Neural cell (in vitro differentiated cells): Measurements from ENCODE around the gene OBSCN. TPM values are rescaled to one million over a fixed set of nuclear protein-coding genes. Genes with fewer than 3 reads are reported as not detected.

ENCODE experiments used
- H2AFZ ChIP-seq: fragments of 200-600, 300-800 bp; sonication (generic), shearing (Covaris generic); 2 replicates; pipeline ENCODE4 v1.6.0; 2014; ENCODE audit warnings: low read depth, mild to moderate bottlenecking, antibody characterized with exemption, low read length, moderate library complexity
- H3F3A ChIP-seq: fragments of 200-600 bp; shearing (Covaris generic); 2 replicates; pipeline ENCODE4 v1.6.1; 2016; ENCODE audit warnings: mild to moderate bottlenecking, moderate library complexity, mixed read lengths, antibody characterized with exemption, low read length; ENCODE audit not compliant: insufficient read depth, poor library complexity, severe bottlenecking
- H3K27ac ChIP-seq: fragments of 200-600, 300-800 bp; sonication (generic), shearing (Covaris generic); 2 replicates; pipeline ENCODE4 v1.5.1; 2014; ENCODE audit warnings: mild to moderate bottlenecking, low read length, moderate library complexity
- H3K27me3 ChIP-seq: fragments of 300-800, 200-600 bp; sonication (generic), shearing (Covaris generic); 2 replicates; pipeline ENCODE4 v1.6.0; 2014; ENCODE audit warnings: mild to moderate bottlenecking, low read depth, low read length, moderate library complexity; ENCODE audit not compliant: insufficient read depth
- H3K36me3 ChIP-seq: fragments of 300-800, 200-600 bp; sonication (generic), shearing (Covaris generic); 2 replicates; pipeline ENCODE4 v1.5.1; 2014; ENCODE audit warnings: mild to moderate bottlenecking, antibody characterized with exemption, low read length, moderate library complexity; ENCODE audit not compliant: insufficient read depth
- H3K4me2 ChIP-seq: fragments of 300-800, 200-600 bp; sonication (generic), shearing (Covaris generic); 2 replicates; pipeline ENCODE4 v1.6.0; 2014; ENCODE audit warnings: mild to moderate bottlenecking, low read length
- H3K4me3 ChIP-seq: fragments of 300-800, 200-600 bp; sonication (generic), shearing (Covaris generic); 2 replicates; pipeline ENCODE4 v1.5.1; 2014; ENCODE audit warnings: mild to moderate bottlenecking, low read length, moderate library complexity
- H3K79me2 ChIP-seq: fragments of 200-600 bp; shearing (Covaris generic); replicated peaks from 2 replicates; pipeline ENCODE4 v1.6.0; 2014; ENCODE audit warnings: mild to moderate bottlenecking, low read length, moderate library complexity; ENCODE audit not compliant: insufficient read depth
- H3K9ac ChIP-seq: fragments of 300-800, 200-600 bp; sonication (generic), shearing (Covaris generic); 2 replicates; pipeline ENCODE4 v1.6.1; 2016; ENCODE audit warnings: mild to moderate bottlenecking, low read length, mixed read lengths
- H3K9me2 ChIP-seq: fragments of 200-600 bp; shearing (Covaris generic); 2 replicates; pipeline ENCODE4 v1.6.1; 2016; ENCODE audit warnings: mild to moderate bottlenecking, low read length, mixed read lengths; ENCODE audit not compliant: insufficient read depth
- H3K9me3 ChIP-seq: fragments of 200-600, 300-800 bp; sonication (generic), shearing (Covaris generic); 2 replicates; pipeline ENCODE4 v1.6.1; 2016; ENCODE audit warnings: mild to moderate bottlenecking, mixed run types, low read length, moderate library complexity, mixed read lengths
- H4K20me1 ChIP-seq: fragments of 200-600 bp; shearing (Covaris generic); 2 replicates; pipeline ENCODE4 v1.6.1; 2016; ENCODE audit warnings: mild to moderate bottlenecking, mixed run types; ENCODE audit not compliant: insufficient read depth
- CTCF ChIP-seq: fragments of 450-650 bp; IDR thresholded peaks from 2 replicates; pipeline ENCODE4 v1.5.1; 2014; ENCODE audit warnings: antibody characterized with exemption, mild to moderate bottlenecking, moderate library complexity; ENCODE audit not compliant: poor library complexity, severe bottlenecking
- EP300 ChIP-seq: fragments of 450-650 bp; conservative IDR thresholded peaks from 2 replicates; pipeline ENCODE4 v1.6.1; 2014; ENCODE audit warnings: antibody characterized with exemption, mild to moderate bottlenecking, moderate library complexity; ENCODE audit not compliant: poor library complexity, severe bottlenecking
- EZH2 ChIP-seq: fragments of 200-600, 300-800 bp; shearing (Covaris generic), sonication (generic); IDR thresholded peaks from 2 replicates; pipeline ENCODE4 v1.6.1; 2014; ENCODE audit warnings: antibody characterized with exemption, low read length, borderline replicate concordance, mild to moderate bottlenecking; ENCODE audit not compliant: insufficient read depth, poor library complexity, severe bottlenecking
- MXI1 ChIP-seq: fragments of 450-650 bp; conservative IDR thresholded peaks from 2 replicates; pipeline ENCODE4 v1.6.1; 2014; ENCODE audit warnings: antibody characterized with exemption, mild to moderate bottlenecking; ENCODE audit not compliant: poor library complexity, severe bottlenecking
- POLR2AphosphoS5 ChIP-seq: IDR thresholded peaks from 2 replicates; pipeline ENCODE4 v1.6.1; 2012
- RAD21 ChIP-seq: fragments of 450-650 bp; conservative IDR thresholded peaks from 2 replicates; pipeline ENCODE4 v1.6.1; 2014; ENCODE audit warnings: antibody characterized with exemption, mild to moderate bottlenecking, moderate library complexity
- REST ChIP-seq: IDR thresholded peaks from 2 replicates; pipeline ENCODE4 v1.6.1; 2012; ENCODE audit warnings: borderline replicate concordance
- SMC3 ChIP-seq: fragments of 450-650 bp; conservative IDR thresholded peaks from 2 replicates; pipeline ENCODE4 v1.6.1; 2014; ENCODE audit warnings: antibody characterized with exemption, mild to moderate bottlenecking, moderate library complexity; ENCODE audit not compliant: poor library complexity
- TAF1 ChIP-seq: IDR thresholded peaks from 2 replicates; pipeline ENCODE4 v1.6.1; 2012; ENCODE audit warnings: low read depth
- polyA plus RNA-seq: library from polyadenylated mRNA; depleted of rRNA; stranded (reverse); fragments of >200 nt; gene quantifications from 2 replicates; pipeline ENCODE4 v1.2.3, GENCODE V29; 2014

OBSCN gene
- polyA plus RNA-seq, 1 donor from 2014 or later: 7.2 TPM

GRCh38 chr1:228265167-228265566 is 57.3 kb downstream of the OBSCN start:
- Histone ChIP-seq H4K20me1 (no peaks in the 10 kb centered on the region), H3F3A (no peaks in the 10 kb centered on the region), H2AFZ (no peak overlapping the region), H3K9me2 (no peaks in the 10 kb centered on the region), H3K9ac (no peak overlapping the region), H3K27me3 (no peaks in the 10 kb centered on the region), H3K27ac (no peak overlapping the region), H3K4me2 (no peak overlapping the region), H3K79me2 (no peaks in the 10 kb centered on the region), H3K4me3 (no peak overlapping the region), H3K9me3 (no peaks in the 10 kb centered on the region), H3K36me3 (no peaks in the 10 kb centered on the region)
- TF ChIP-seq RAD21 (no peak), TAF1 (no peak)

DNA sequence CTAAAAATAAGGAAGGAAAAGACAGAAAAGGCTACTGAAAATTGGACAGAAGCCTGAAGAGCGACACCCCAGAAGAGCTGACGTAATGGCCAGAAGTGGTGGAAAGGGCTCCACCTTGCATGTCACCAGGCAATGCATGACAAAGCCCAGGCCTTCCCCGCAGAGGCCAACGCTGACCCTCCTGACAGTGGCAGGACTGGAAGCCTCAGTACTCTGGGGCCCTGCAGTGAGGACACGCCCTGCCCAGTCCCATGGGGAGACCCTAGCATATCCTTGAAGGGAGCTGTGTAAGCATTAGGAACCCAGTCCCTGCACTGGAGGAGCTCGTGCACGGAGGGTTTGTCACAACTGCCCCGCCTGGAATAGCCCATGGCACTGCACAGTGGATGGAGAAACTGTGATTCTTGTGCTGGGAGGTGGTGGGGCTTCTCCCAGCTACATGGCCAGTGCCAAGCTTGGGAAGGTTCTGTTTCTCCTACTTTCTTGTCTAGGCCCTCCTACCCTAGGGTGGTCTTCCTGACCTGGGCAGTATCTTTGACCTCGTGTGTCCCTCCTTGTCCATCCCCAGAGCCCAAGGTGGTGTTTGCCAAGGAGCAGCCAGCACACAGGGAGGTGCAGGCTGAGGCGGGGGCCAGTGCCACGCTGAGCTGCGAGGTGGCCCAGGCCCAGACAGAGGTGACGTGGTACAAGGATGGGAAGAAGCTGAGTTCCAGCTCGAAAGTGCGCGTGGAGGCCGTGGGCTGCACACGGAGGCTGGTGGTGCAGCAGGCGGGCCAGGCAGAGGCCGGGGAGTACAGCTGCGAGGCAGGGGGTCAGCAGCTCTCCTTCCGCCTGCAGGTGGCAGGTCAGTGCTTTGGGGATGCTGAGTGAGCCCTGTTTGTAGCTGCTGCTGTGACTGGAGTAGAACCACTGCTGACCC is 60.4 kb downstream of the OBSCN start:
- Histone ChIP-seq H3K27me3 (no peaks in the 10 kb centered on the region), H3K36me3 (no peaks in the 10 kb centered on the region), H3K27ac (no peak overlapping the region), H3K9ac (no peak overlapping the region), H3K9me3 (no peaks in the 10 kb centered on the region), H3F3A (no peaks in the 10 kb centered on the region), H2AFZ (no peak overlapping the region), H3K4me3 (no peak overlapping the region), H4K20me1 (no peaks in the 10 kb centered on the region), H3K79me2 (no peaks in the 10 kb centered on the region), H3K4me2 (no peak overlapping the region), H3K9me2 (no peaks in the 10 kb centered on the region)
- no peak for TF ChIP-seq POLR2AphosphoS5
- TF ChIP-seq RAD21: no peak
- no peak for TF ChIP-seq REST
- TF ChIP-seq EZH2: no peak
- no peak for TF ChIP-seq MXI1
- TF ChIP-seq EP300: no peak
- TF ChIP-seq TAF1: no peak
- TF ChIP-seq CTCF: no peak
- TF ChIP-seq SMC3: no peak
